Activated naive CD8-positive, alpha-beta T cell treated with anti-CD3 and anti-CD28 coated beads, Interleukin-2, amount 10 ng/mL, durations not matched to agents 7 days and 5 days (primary cell): ENCODE data around the gene ITGB5. TPM values are rescaled to one million over a fixed set of nuclear protein-coding genes. Genes with fewer than 3 reads are reported as not detected.

Source experiments
- ATAC-seq: fragments of 150-1000 bp; cut with Tn5 transposase; one replicate; pipeline ENCODE4 v1.10.0; 2021; ENCODE audit warnings: low read depth, moderate library complexity
- POLR2A ChIA-PET: fragments of 350-600 bp; sonication (Branson Sonifier 250); formaldehyde crosslinking; loops from one replicate; lab custom pipeline; 2021; ENCODE audit warnings: antibody characterized with exemption; lab: Charles Lee
- DNase-seq: peaks from one replicate; pipeline ENCODE4 v3.0.0; 2021
- H3K27ac Mint-ChIP-seq: one replicate; pipeline ENCODE4 v1.8.0; 2022; ENCODE audit warnings: mild to moderate bottlenecking, mixed read lengths
- H3K27me3 Mint-ChIP-seq: one replicate; pipeline ENCODE4 v1.8.0; 2022; ENCODE audit warnings: mild to moderate bottlenecking, moderate library complexity, mixed read lengths
- H3K36me3 Mint-ChIP-seq: one replicate; pipeline ENCODE4 v1.8.0; 2021; ENCODE audit warnings: mild to moderate bottlenecking, mixed read lengths
- H3K4me1 Mint-ChIP-seq: one replicate; pipeline ENCODE4 v1.8.0; 2021; ENCODE audit warnings: mixed read lengths
- H3K4me3 Mint-ChIP-seq: one replicate; pipeline ENCODE4 v1.8.0; 2022; ENCODE audit warnings: mild to moderate bottlenecking, moderate library complexity, mixed read lengths
- H3K9me3 Mint-ChIP-seq: one replicate; pipeline ENCODE4 v1.8.0; 2021; ENCODE audit warnings: mixed read lengths
- total RNA-seq, 2 experiments: library from RNA; stranded (reverse); gene quantifications; one replicate each; pipeline ENCODE4 v1.2.3, GENCODE V29; 2021

The ITGB5 gene
- 1 to 10 TPM; 2.0 to 3.7 TPM for total RNA-seq

GRCh38 chr3:124887177-124887931 is at the start of gene ITGB5:
ITGB5 (minus strand) TSS chr3:124887365; CDS start chr3:124887000, 365 bp downstream.
- H3K36me3 Mint-ChIP-seq = no peaks in the 10 kb centered on the region
- H3K9me3 Mint-ChIP-seq = no peaks in the 10 kb centered on the region
- no peak within 1 kb of the TSS for H3K27ac Mint-ChIP-seq
- POLR2A ChIA-PET = no interaction called here
- H3K4me1 Mint-ChIP-seq = peaks cover 5% of the 10 kb centered on the region
- peak within 1 kb of the TSS; percentile 71 for H3K4me3 Mint-ChIP-seq
- H3K27me3 Mint-ChIP-seq = peaks cover 58% of the 10 kb centered on the region
- DNase-seq = peak; percentile 52
- ATAC-seq = peak; percentile 52

GRCh38 chr3:124935794-124936542 is 48.8 kb upstream of the ITGB5 start:
- POLR2A ChIA-PET = no interaction called here
- DNase-seq = no peak
- Mint-ChIP-seq H3K4me1 (peaks cover 2% of the 10 kb centered on the region), H3K4me3 (no peak overlapping the region), H3K9me3 (no peaks in the 10 kb centered on the region), H3K27ac (no peak overlapping the region), H3K36me3 (no peaks in the 10 kb centered on the region), H3K27me3 (peaks cover 47% of the 10 kb centered on the region)
- no peak for ATAC-seq

- Mint-ChIP-seq H3K4me3 (no peak overlapping the region), H3K4me1 (peaks cover 2% of the 10 kb centered on the region), H3K27ac (no peak overlapping the region), H3K27me3 (peaks cover 52% of the 10 kb centered on the region), H3K9me3 (no peaks in the 10 kb centered on the region), H3K36me3 (no peaks in the 10 kb centered on the region)
- DNase-seq (no peak), ATAC-seq (no peak)
- POLR2A ChIA-PET = no interaction called here
Measured at GRCh38 chr3:124935264-124935663, 48.1 kb upstream of the ITGB5 start.

GRCh38 chr3:124934577-124934976 is 47.4 kb upstream of the ITGB5 start, which contains the start of gene MUC13:
MUC13 (minus strand) TSS chr3:124934751; CDS start chr3:124934712, 39 bp downstream.
- Mint-ChIP-seq H3K27me3 (peaks cover 57% of the 10 kb centered on the region), H3K9me3 (no peaks in the 10 kb centered on the region), H3K27ac (no peak within 1 kb of the TSS)

GRCh38 chr3:124928333-124929202 is 41.4 kb upstream of the ITGB5 start:
- DNase-seq (peak; percentile 45), ATAC-seq (peak; percentile 61)
- H3K4me1 Mint-ChIP-seq = peaks cover 11% of the 10 kb centered on the region
- POLR2A ChIA-PET = interaction anchor here (0.6 kb wide), 2 partner anchors 275 to 510 kb away, joined by 3 read pairs; no protein-coding TSS in a partner anchor
- H3K27me3 Mint-ChIP-seq = peaks cover 53% of the 10 kb centered on the region
- H3K27ac Mint-ChIP-seq = no peak overlapping the region
- H3K9me3 Mint-ChIP-seq = no peaks in the 10 kb centered on the region
- H3K4me3 Mint-ChIP-seq = no peak overlapping the region
- H3K36me3 Mint-ChIP-seq = no peaks in the 10 kb centered on the region

More at GRCh38 chr3:124934577-124934976, 47.4 kb upstream of the ITGB5 start, which contains the start of gene MUC13:
- no peak for DNase-seq
- Mint-ChIP-seq H3K36me3 (no peaks in the 10 kb centered on the region), H3K4me3 (no peak within 1 kb of the TSS), H3K4me1 (peaks cover 2% of the 10 kb centered on the region)
- POLR2A ChIA-PET = no interaction called here
- ATAC-seq = no peak

- Mint-ChIP-seq H3K27me3 (peaks cover 50% of the 10 kb centered on the region), H3K36me3 (no peaks in the 10 kb centered on the region), H3K9me3 (no peaks in the 10 kb centered on the region), H3K4me3 (no peak overlapping the region), H3K27ac (no peak overlapping the region), H3K4me1 (peaks cover 10% of the 10 kb centered on the region)
- POLR2A ChIA-PET = interaction anchor here (1.2 kb wide), 1 partner anchor 275 kb away, joined by 4 read pairs; no protein-coding TSS in a partner anchor
- ATAC-seq (peak; percentile 58), DNase-seq (no peak)
Measured at GRCh38 chr3:124927574-124928045, 40.4 kb upstream of the ITGB5 start.

GRCh38 chr3:124926426-124927101 is 39.4 kb upstream of the ITGB5 start:
- Mint-ChIP-seq H3K36me3 (no peaks in the 10 kb centered on the region), H3K27ac (no peak overlapping the region), H3K27me3 (peaks cover 52% of the 10 kb centered on the region), H3K4me3 (no peak overlapping the region), H3K4me1 (peaks cover 10% of the 10 kb centered on the region), H3K9me3 (no peaks in the 10 kb centered on the region)
- no peak for DNase-seq
- POLR2A ChIA-PET = interaction anchor here (1.2 kb wide), 1 partner anchor 276 kb away, joined by 4 read pairs; no protein-coding TSS in a partner anchor
- ATAC-seq = no peak

GRCh38 chr3:124924741-124925140 is 37.6 kb upstream of the ITGB5 start:
- Mint-ChIP-seq H3K27ac (no peak overlapping the region), H3K36me3 (no peaks in the 10 kb centered on the region), H3K9me3 (no peaks in the 10 kb centered on the region), H3K27me3 (peaks cover 46% of the 10 kb centered on the region), H3K4me3 (no peak overlapping the region), H3K4me1 (peaks cover 10% of the 10 kb centered on the region)
- DNase-seq (no peak), ATAC-seq (no peak)
- POLR2A ChIA-PET = no interaction called here

GRCh38 chr3:124923833-124924232 is 36.7 kb upstream of the ITGB5 start:
- POLR2A ChIA-PET = no interaction called here

GRCh38 chr3:124920718-124921117 is 33.6 kb upstream of the ITGB5 start:
- DNase-seq (no peak), ATAC-seq (no peak)
- Mint-ChIP-seq H3K4me3 (no peak overlapping the region), H3K27me3 (peaks cover 47% of the 10 kb centered on the region), H3K27ac (no peak overlapping the region), H3K9me3 (no peaks in the 10 kb centered on the region), H3K36me3 (no peaks in the 10 kb centered on the region), H3K4me1 (no peaks in the 10 kb centered on the region)
- POLR2A ChIA-PET = no interaction called here

More at GRCh38 chr3:124923833-124924232, 36.7 kb upstream of the ITGB5 start:
- ATAC-seq (no peak), DNase-seq (no peak)
- peaks cover 40% of the 10 kb centered on the region for H3K27me3 Mint-ChIP-seq
- no peaks in the 10 kb centered on the region for H3K36me3 Mint-ChIP-seq
- no peak overlapping the region for H3K27ac Mint-ChIP-seq
- no peaks in the 10 kb centered on the region for H3K9me3 Mint-ChIP-seq
- H3K4me3 Mint-ChIP-seq = no peak overlapping the region
- H3K4me1 Mint-ChIP-seq = peaks cover 10% of the 10 kb centered on the region

- POLR2A ChIA-PET = no interaction called here
- Mint-ChIP-seq H3K4me3 (no peak overlapping the region), H3K4me1 (no peaks in the 10 kb centered on the region)
Measured at GRCh38 chr3:124919756-124920155, 32.6 kb upstream of the ITGB5 start.

GRCh38 chr3:124918524-124918923 is 31.4 kb upstream of the ITGB5 start:
- H3K4me3 Mint-ChIP-seq = no peak overlapping the region
- DNase-seq (no peak), ATAC-seq (no peak)
- POLR2A ChIA-PET = no interaction called here
- H3K36me3 Mint-ChIP-seq = no peaks in the 10 kb centered on the region
- H3K4me1 Mint-ChIP-seq = no peaks in the 10 kb centered on the region
- peaks cover 41% of the 10 kb centered on the region for H3K27me3 Mint-ChIP-seq
- no peak overlapping the region for H3K27ac Mint-ChIP-seq
- H3K9me3 Mint-ChIP-seq = no peaks in the 10 kb centered on the region

More at GRCh38 chr3:124919756-124920155, 32.6 kb upstream of the ITGB5 start:
- ATAC-seq (no peak), DNase-seq (no peak)
- Mint-ChIP-seq H3K9me3 (no peaks in the 10 kb centered on the region), H3K27ac (no peak overlapping the region), H3K36me3 (no peaks in the 10 kb centered on the region), H3K27me3 (peaks cover 44% of the 10 kb centered on the region)
